ENCODE measurements around the gene PRMT9. TPM values are rescaled to one million over a fixed set of nuclear protein-coding genes. Genes with fewer than 3 reads are reported as not detected.

The PRMT9 gene
- total and polyA plus RNA-seq, 10 of the 15 experiments (the other 5 are each of a cell fraction or from before 2014, with no cell fraction given): 4.1 to 11.8 (median 7.6) TPM

- TF ChIP-seq IRF4 (IDR thresholded peaks at IDR 0.05; ENCODE audit: low read depth, low read length): no peak
Observed at GRCh38 chr4:147638942-147639341, 45.0 kb downstream of the PRMT9 start (continued).

GRCh38 chr4:147638365-147638764 lies 45.6 kb downstream of the PRMT9 start:
- no TSS peak for BruUV-seq (replicated peaks)
- CTCF ChIA-PET: interaction anchor here (1.0 to 2.3 kb wide), 5 partner anchors 9 to 229 kb away, joined by 3 to 10 read pairs (median 4); no protein-coding TSS in a partner anchor
- H3K4me3 ChIP-seq: no peak overlapping the region
- no peak for FAIRE-seq
- no peaks in the 10 kb centered on the region for H4K20me1 ChIP-seq (ENCODE audit: control insufficient read depth, insufficient read depth)
- no peaks in the 10 kb centered on the region for H3K79me2 ChIP-seq (ENCODE audit: control insufficient read depth, insufficient read depth, low read length)
- in situ Hi-C loops (cut with MboI) (no loop called here), intact Hi-C loops (cut with micrococcal nuclease; ENCODE audit: unreplicated experiment) (no loop called here)
- peaks cover 5% of the 10 kb centered on the region; the same call in 1 of the 2 replicates for H3K4me1 ChIP-seq (ENCODE audit: control insufficient read depth, insufficient read depth, low read length)
- H3K27me3 ChIP-seq (replicated peaks in 1 of 2; ENCODE audit: control insufficient read depth in 2 of 2, insufficient read depth in 2 of 2, low read length in 1 of 2): no peaks in the 10 kb centered on the region
- peaks cover 1 to 6% of the 10 kb centered on the region in 2 experiments; a peak in 3 of 4 replicates for H3K36me3 ChIP-seq (ENCODE audit: control insufficient read depth in 2 of 2, insufficient read depth in 2 of 2, low read length in 1 of 2)
- no peak overlapping the region for H3K9ac ChIP-seq (ENCODE audit: control insufficient read depth, insufficient read depth, low read length)
- H3K4me2 ChIP-seq (ENCODE audit: control insufficient read depth, insufficient read depth): no peak overlapping the region
- SMC1A ChIA-PET (ENCODE audit: uncharacterized antibody, unreplicated experiment): interaction anchor here (1.0 to 1.2 kb wide), 5 partner anchors 13 to 228 kb away, joined by 3 to 6 read pairs (median 3); partner anchors contain the start of gene TMEM184C
- POLR2A ChIA-PET: no interaction called here
- WGBS (ENCODE audit: insufficient coverage, insufficient replicate concordance, low lambda C conversion rate, missing lambda C conversion rate): 55% methylated on average over 1 of the region's 1 CpG
- RAD21 ChIA-PET (ENCODE audit: unreplicated experiment): interaction anchor here (1.6 kb wide), 1 partner anchor 228 kb away, joined by 10 read pairs; no protein-coding TSS in a partner anchor
- no peak for DNase-seq (ENCODE audit: low read depth, low spot score)
- H2AFZ ChIP-seq (ENCODE audit: control insufficient read depth, low read depth, low read length): no peak overlapping the region
- no peaks in the 10 kb centered on the region for H3K9me3 ChIP-seq (replicated peaks; ENCODE audit: control insufficient read depth, insufficient read depth, low read length)
- H3K27ac ChIP-seq (ENCODE audit: control insufficient read depth, insufficient read depth): no peak overlapping the region
- ATAC-seq: no peak
- TF ChIP-seq USF2 (IDR thresholded peaks at IDR 0.05; ENCODE audit: borderline replicate concordance, low read depth, low read length): no peak
- no peak for TF ChIP-seq USF1 (IDR thresholded peaks at IDR 0.05; ENCODE audit: borderline replicate concordance, extremely low read length, insufficient read depth, low read depth, low read length)
- no peak for TF ChIP-seq REST (IDR thresholded peaks at IDR 0.05; ENCODE audit: low read depth, low read length)
- no peak for TF ChIP-seq SREBF2 (IDR thresholded peaks at IDR 0.05; ENCODE audit: low read length)
- TF ChIP-seq NR2C2 (IDR thresholded peaks at IDR 0.05; ENCODE audit: borderline replicate concordance, control insufficient read depth, insufficient read length, low read depth): no peak
- no peak for TF ChIP-seq NFXL1 (IDR thresholded peaks at IDR 0.05; ENCODE audit: borderline replicate concordance)
- no peak for TF ChIP-seq ESRRA (IDR thresholded peaks at IDR 0.05; ENCODE audit: low read length)
- TF ChIP-seq KDM1A (IDR thresholded peaks at IDR 0.05; ENCODE audit: borderline replicate concordance): no peak
- TF ChIP-seq PRDM15 (CRISPR knock-in tag; IDR thresholded peaks at IDR 0.05): no peak
- TF ChIP-seq RAD21 (IDR thresholded peaks at IDR 0.05; ENCODE audit: insufficient read depth, low read depth, low read length): no peak
- no peak for TF ChIP-seq TBL1XR1 (IDR thresholded peaks at IDR 0.05; ENCODE audit: low read depth, low read length)
- no peak for TF ChIP-seq HCFC1 (IDR thresholded peaks at IDR 0.05; ENCODE audit: low read length)
- no peak for TF ChIP-seq NFIC (IDR thresholded peaks at IDR 0.05; ENCODE audit: low read depth, low read length)

Data from GM12878 (cell line).